K562 (cell line): ENCODE data around the gene MDM4. TPM values are rescaled to one million over a fixed set of nuclear protein-coding genes. Genes with fewer than 3 reads are reported as not detected.

Experiments used
- ATF1 ChIP-seq, 2 experiments: fragments of 450-650 bp in 1 of 2; IDR thresholded peaks; 2 replicates each; pipeline ENCODE4 v1.6.1; 2016; ENCODE audit warnings: missing compliant biosample characterization in 1 of 2, missing genetic modification characterization in 1 of 2
- ATF4 ChIP-seq: fragments of 450-650 bp; formaldehyde crosslinking; IDR thresholded peaks from 2 replicates; pipeline ENCODE4 v1.4.0; 2022; ENCODE audit warnings: mild to moderate bottlenecking, moderate library complexity
- CAMTA2 ChIP-seq: fragments of 250-450 bp; sonication (Bioruptor Pico); conservative IDR thresholded peaks from 2 replicates; pipeline ENCODE4 v1.5.1; 2022
- CBFA2T2 ChIP-seq: fragments of 450-650 bp; conservative IDR thresholded peaks from 2 replicates; pipeline ENCODE4 v1.6.1; 2017; ENCODE audit warnings: mild to moderate bottlenecking
- HMGN3 ChIP-seq: IDR thresholded peaks from 2 replicates; pipeline ENCODE4 v1.6.1; 2011; ENCODE audit warnings: borderline replicate concordance, low read depth, mild to moderate bottlenecking, mixed read lengths, low read length; ENCODE audit not compliant: insufficient read length; ENCODE audit errors: extremely low read depth
- LEF1 ChIP-seq: fragments of 450-650 bp; IDR thresholded peaks from 2 replicates; pipeline ENCODE4 v1.6.1; 2016; ENCODE audit warnings: mild to moderate bottlenecking
- RCOR1 ChIP-seq, 2 experiments: IDR thresholded peaks; 2 replicates each; pipeline ENCODE4 v1.6.1; 2012; ENCODE audit warnings: low read depth in 2 of 2, low read length in 2 of 2, borderline replicate concordance in 1 of 2, improper control_type of control experiment in 1 of 2
- SOX6 ChIP-seq: fragments of 450-650 bp; IDR thresholded peaks from 2 replicates; pipeline ENCODE4 v1.6.1; 2014; ENCODE audit warnings: mild to moderate bottlenecking
- TGIF2 ChIP-seq: sonication (generic); formaldehyde crosslinking; IDR thresholded peaks from 2 replicates; pipeline ENCODE4 v1.8.1; 2022; ENCODE audit warnings: mild to moderate bottlenecking, missing genetic modification reagents, moderate library complexity
- ZMIZ1 ChIP-seq, 2 experiments: fragments of 150-350 bp in 1 of 2; IDR thresholded peaks; 2 replicates each; pipeline ENCODE4 v1.6.1; 2012 to 2016; ENCODE audit warnings: low read depth in 2 of 2, low read length in 2 of 2, mild to moderate bottlenecking in 1 of 2, moderate library complexity in 1 of 2
- ZNF121 ChIP-seq: sonication (generic); formaldehyde crosslinking; conservative IDR thresholded peaks from 2 replicates; pipeline ENCODE4 v1.8.0; 2022; ENCODE audit warnings: missing genetic modification reagents
- ZNF318 ChIP-seq, 2 experiments: fragments of 450-650 bp; IDR thresholded peaks; 2 replicates each; pipeline ENCODE4 v1.6.1; 2016; ENCODE audit warnings: mild to moderate bottlenecking in 2 of 2, borderline replicate concordance in 1 of 2, low read depth in 1 of 2, moderate library complexity in 1 of 2
- ZNF644 ChIP-seq: fragments of 200-800 bp; sonication (Bioruptor generic); IDR thresholded peaks from 2 replicates; pipeline ENCODE4 v1.6.1; 2016; ENCODE audit warnings: low read depth, missing genetic modification characterization, missing compliant biosample characterization
- polyA plus RNA-seq, 8 experiments: library from polyadenylated mRNA; depleted of rRNA in 4 of 8; stranded (reverse) in 5 of 8; unstranded in 3 of 8; fragments of >200 nt; fragmentation: Nextera tagmentation in 2 of 8; fragmentation: Illumina TruSeq in 1 of 8; extraction: Ambion mirVana in 2 of 8; extraction: Trizol in 1 of 8; gene quantifications; 2 replicates each; pipeline versions ENCODE4 v1.2.1 to v1.2.3, GENCODE V29; 2011 to 2014; ENCODE audit warnings: inconsistent platforms in 1 of 8, missing spikeins in 1 of 8
- total RNA-seq, 7 experiments: library from RNA; depleted of rRNA in 6 of 7; stranded (reverse); fragments of >200 nt in 6 of 7; fragmentation: Illumina TruSeq in 2 of 7; extraction: Trizol in 2 of 7; gene quantifications; 2 replicates each; pipeline versions ENCODE4 v1.2.1 to v1.2.3, GENCODE V29; 2011 to 2021; ENCODE audit warnings: low replicate concordance in 1 of 7

Gene MDM4
- total and polyA plus RNA-seq, 9 of the 15 experiments (the other 6 are each of a cell fraction or from before 2014, with no cell fraction given) = 3.3 to 61.7 (median 21.2) TPM

- TF ChIP-seq ATF4 (CRISPR knock-in tag) (peak; percentile 75), ZNF318 (IDR thresholded peaks at IDR 0.05; ENCODE audit: borderline replicate concordance in 1 of 2, low read depth in 1 of 2) (0 out of 4 replicates have a peak, but pooled peaks of 1 of the 2 experiments have one; percentile 38), SOX6 (peak; percentile 92), HMGN3 (peak; percentile 24), CAMTA2 (CRISPR knock-in tag) (no peak), CBFA2T2 (peak; percentile 92), TGIF2 (CRISPR knock-in tag) (no peak), RCOR1 (IDR thresholded peaks at IDR 0.05; ENCODE audit: borderline replicate concordance in 1 of 2, low read depth in 2 of 2, low read length in 2 of 2) (peak; percentile 89 to 99), LEF1 (peak; percentile 80), ZNF121 (CRISPR knock-in tag) (no peak), ZMIZ1 (IDR thresholded peaks at IDR 0.05; ENCODE audit: low read depth in 2 of 2, low read length in 2 of 2) (0 out of 4 replicates have a peak, but pooled peaks of 1 of the 2 experiments have one; percentile 41), ZNF644 (tag) (peak; percentile 54; the same call in 1 of the 2 replicates), ATF1 (CRISPR knock-in tag; IDR thresholded peaks at IDR 0.05) (no peak), ATF1 (tag; IDR thresholded peaks at IDR 0.05) (peak; percentile 43)
These were observed 49.7 kb downstream of the MDM4 start (continued) for GRCh38 chr1:204565617-204566582.
